OCI-LY7 (cell line): ENCODE results near the gene COPG1. TPM values are rescaled to one million over a fixed set of nuclear protein-coding genes. Genes with fewer than 3 reads are reported as not detected.

ENCODE experiments used
- BruUV-seq: library from RNA; stranded (reverse); fragments of 400-500 nt; replicated peaks from 2 replicates; lab custom pipeline; 2021; lab: Mats Ljungman, UMichigan
- CTCF ChIA-PET: fragments of 300-600 bp; sonication (Branson Sonifier 250); formaldehyde crosslinking; loops from one replicate; lab custom pipeline; 2022; ENCODE audit warnings: antibody characterized with exemption; ENCODE audit not compliant: unreplicated experiment; lab: Charles Lee
- POLR2A ChIA-PET: fragments of 300-600 bp; sonication (Branson Sonifier 250); formaldehyde crosslinking; loops from one replicate; lab custom pipeline; 2022; ENCODE audit warnings: antibody characterized with exemption; lab: Charles Lee
- DNase-seq: peaks from one replicate; pipeline ENCODE4 v3.0.0-alpha.2; 2015; ENCODE audit warnings: low spot score
- H2AFZ ChIP-seq: fragments of 200-600 bp; sonication (generic), shearing (Covaris generic); 2 replicates; pipeline ENCODE4 v1.6.1; 2014; ENCODE audit warnings: mild to moderate bottlenecking, antibody characterized with exemption, low read length, moderate library complexity
- H3K27ac ChIP-seq: fragments of 200-600 bp; sonication (generic); 2 replicates; pipeline ENCODE4 v1.5.1; 2014; ENCODE audit warnings: mixed run types, low read depth, mild to moderate bottlenecking, moderate library complexity, low read length, inconsistent platforms; ENCODE audit not compliant: poor library complexity, severe bottlenecking
- H3K36me3 ChIP-seq: fragments of 200-600 bp; sonication (generic); 2 replicates; pipeline ENCODE4 v1.6.1; 2014; ENCODE audit warnings: mild to moderate bottlenecking, antibody characterized with exemption, low read length, moderate library complexity, mixed read lengths; ENCODE audit not compliant: insufficient read depth
- H3K4me1 ChIP-seq: fragments of 200-600 bp; sonication (generic); 2 replicates; pipeline ENCODE4 v1.5.1; 2014; ENCODE audit warnings: mild to moderate bottlenecking, low read length; ENCODE audit not compliant: insufficient read depth, poor library complexity, severe bottlenecking
- H3K4me2 ChIP-seq: fragments of 200-600 bp; sonication (generic); 2 replicates; pipeline ENCODE4 v1.6.1; 2014; ENCODE audit warnings: mild to moderate bottlenecking, low read length
- H3K4me3 ChIP-seq: fragments of 200-600 bp; sonication (generic); 2 replicates; pipeline ENCODE4 v1.5.1; 2014; ENCODE audit warnings: mild to moderate bottlenecking, low read depth, low read length; ENCODE audit not compliant: poor library complexity, severe bottlenecking
- H3K79me2 ChIP-seq: fragments of 200-600 bp; sonication (generic); 2 replicates; pipeline ENCODE4 v1.6.1; 2016; ENCODE audit warnings: low read depth, mild to moderate bottlenecking, low read length, moderate library complexity, mixed read lengths; ENCODE audit not compliant: insufficient read depth
- H3K9me2 ChIP-seq: fragments of 200-600 bp; sonication (generic); 2 replicates; pipeline ENCODE4 v1.6.1; 2016; ENCODE audit warnings: mild to moderate bottlenecking, low read length, mixed read lengths; ENCODE audit not compliant: insufficient read depth
- H3K9me3 ChIP-seq: fragments of 200-600 bp; sonication (generic); 2 replicates; pipeline ENCODE4 v1.6.1; 2014; ENCODE audit warnings: mild to moderate bottlenecking, mixed run types, low read length, mixed read lengths
- H4K20me1 ChIP-seq: fragments of 200-600 bp; sonication (generic); 2 replicates; pipeline ENCODE4 v1.6.1; 2014; ENCODE audit warnings: mild to moderate bottlenecking, antibody characterized with exemption, low read length, moderate library complexity, mixed read lengths; ENCODE audit not compliant: insufficient read depth
- EZH2phosphoT487 ChIP-seq: fragments of 200-600 bp; sonication (generic); IDR thresholded peaks from 2 replicates; pipeline ENCODE4 v1.6.1; 2018; ENCODE audit warnings: low read depth, borderline replicate concordance, mild to moderate bottlenecking, mixed run types, antibody characterized with exemption, low read length, moderate library complexity, mixed read lengths
- intact Hi-C: fragments of 100-400 bp; cut with micrococcal nuclease; formaldehyde crosslinking; loops from one replicate; pipeline ENCODE4 v1.10.0; 2022; ENCODE audit not compliant: unreplicated experiment
- total RNA-seq, 2 experiments: library from RNA; depleted of rRNA in 1 of 2; stranded (reverse); fragments of >200 nt in 1 of 2; shearing (Covaris generic) in 1 of 2; gene quantifications; 2 replicates each; pipeline ENCODE4 v1.2.3, GENCODE V29; 2014 to 2022
- TF ChIP-seq, protein P1 (sequence below): fragments of 200-600 bp; sonication (generic); conservative IDR thresholded peaks from 2 replicates; pipeline ENCODE4 v1.5.1; 2014; ENCODE audit warnings: mild to moderate bottlenecking, antibody characterized with exemption, low read length, moderate library complexity, mixed read lengths

Gene COPG1
- total RNA-seq, 2 experiments from 2014 or later: 91.9 to 182 TPM

DNA sequence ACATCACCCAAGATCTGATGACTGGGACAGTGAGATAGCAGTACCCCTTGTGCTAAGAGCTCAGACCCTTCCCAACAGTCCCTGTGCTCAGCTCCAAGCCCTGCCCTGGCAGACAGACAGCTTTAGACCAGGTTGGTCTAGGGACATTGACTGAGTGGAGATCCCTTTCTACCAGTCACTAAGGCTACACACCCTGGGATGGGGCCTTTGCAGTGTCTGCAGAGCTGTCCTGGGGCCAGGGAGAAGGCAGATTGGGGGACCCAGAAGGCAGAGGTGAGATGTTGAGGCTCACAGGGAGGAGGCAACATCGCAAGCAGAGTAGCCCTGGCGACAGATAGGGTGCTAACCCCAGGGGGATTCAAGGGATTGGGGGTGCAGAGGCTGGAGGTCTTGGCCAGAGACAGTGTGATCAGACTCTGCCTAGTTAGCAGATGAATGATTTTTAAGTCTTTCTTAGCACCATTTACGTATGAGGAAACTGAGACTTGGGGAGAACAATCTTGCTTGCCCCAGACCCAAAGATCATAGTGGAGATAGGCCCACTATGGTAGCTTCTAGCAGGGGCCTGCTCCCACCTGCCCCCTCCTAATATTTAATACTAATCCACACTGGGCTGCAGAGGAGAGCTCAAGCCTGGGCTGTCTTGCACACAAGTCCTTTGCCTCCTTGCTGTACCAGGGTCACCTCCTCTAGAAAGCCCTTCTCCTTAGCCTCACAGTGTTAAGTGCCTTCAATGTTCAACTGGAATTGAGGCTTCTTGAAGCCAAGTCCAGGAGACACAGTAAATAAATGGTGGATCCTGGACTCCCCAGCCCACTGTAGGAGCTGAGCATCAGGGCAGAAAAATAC lies 61.9 kb downstream of the COPG1 start:
- Histone ChIP-seq H3K9me2 (no peaks in the 10 kb centered on the region), H3K79me2 (peaks cover 11% of the 10 kb centered on the region; the same call in 1 of the 2 replicates), H4K20me1 (no peaks in the 10 kb centered on the region), H3K9me3 (no peaks in the 10 kb centered on the region), H3K36me3 (peaks cover 25% of the 10 kb centered on the region), H3K4me3 (no peak overlapping the region), H3K4me1 (peaks cover 24% of the 10 kb centered on the region), H3K4me2 (no peak overlapping the region), H3K27ac (peak overlapping the region; percentile 8), H2AFZ (no peak overlapping the region)
- TF ChIP-seq EZH2phosphoT487: no peak
- TF ChIP-seq, protein P1, sequence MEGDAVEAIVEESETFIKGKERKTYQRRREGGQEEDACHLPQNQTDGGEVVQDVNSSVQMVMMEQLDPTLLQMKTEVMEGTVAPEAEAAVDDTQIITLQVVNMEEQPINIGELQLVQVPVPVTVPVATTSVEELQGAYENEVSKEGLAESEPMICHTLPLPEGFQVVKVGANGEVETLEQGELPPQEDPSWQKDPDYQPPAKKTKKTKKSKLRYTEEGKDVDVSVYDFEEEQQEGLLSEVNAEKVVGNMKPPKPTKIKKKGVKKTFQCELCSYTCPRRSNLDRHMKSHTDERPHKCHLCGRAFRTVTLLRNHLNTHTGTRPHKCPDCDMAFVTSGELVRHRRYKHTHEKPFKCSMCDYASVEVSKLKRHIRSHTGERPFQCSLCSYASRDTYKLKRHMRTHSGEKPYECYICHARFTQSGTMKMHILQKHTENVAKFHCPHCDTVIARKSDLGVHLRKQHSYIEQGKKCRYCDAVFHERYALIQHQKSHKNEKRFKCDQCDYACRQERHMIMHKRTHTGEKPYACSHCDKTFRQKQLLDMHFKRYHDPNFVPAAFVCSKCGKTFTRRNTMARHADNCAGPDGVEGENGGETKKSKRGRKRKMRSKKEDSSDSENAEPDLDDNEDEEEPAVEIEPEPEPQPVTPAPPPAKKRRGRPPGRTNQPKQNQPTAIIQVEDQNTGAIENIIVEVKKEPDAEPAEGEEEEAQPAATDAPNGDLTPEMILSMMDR: no peak
- POLR2A ChIA-PET: interaction anchor here (1.2 to 2.0 kb wide), 3 partner anchors 9 to 28 kb away, joined by 3 to 11 read pairs (median 6); no protein-coding TSS in a partner anchor
- BruUV-seq: no TSS peak
- DNase-seq: no peak
- intact Hi-C loops: loop anchor here (10.0 kb wide), 1 partner anchor 336 kb away; no protein-coding TSS in a partner anchor
- CTCF ChIA-PET: no interaction called here

DNA sequence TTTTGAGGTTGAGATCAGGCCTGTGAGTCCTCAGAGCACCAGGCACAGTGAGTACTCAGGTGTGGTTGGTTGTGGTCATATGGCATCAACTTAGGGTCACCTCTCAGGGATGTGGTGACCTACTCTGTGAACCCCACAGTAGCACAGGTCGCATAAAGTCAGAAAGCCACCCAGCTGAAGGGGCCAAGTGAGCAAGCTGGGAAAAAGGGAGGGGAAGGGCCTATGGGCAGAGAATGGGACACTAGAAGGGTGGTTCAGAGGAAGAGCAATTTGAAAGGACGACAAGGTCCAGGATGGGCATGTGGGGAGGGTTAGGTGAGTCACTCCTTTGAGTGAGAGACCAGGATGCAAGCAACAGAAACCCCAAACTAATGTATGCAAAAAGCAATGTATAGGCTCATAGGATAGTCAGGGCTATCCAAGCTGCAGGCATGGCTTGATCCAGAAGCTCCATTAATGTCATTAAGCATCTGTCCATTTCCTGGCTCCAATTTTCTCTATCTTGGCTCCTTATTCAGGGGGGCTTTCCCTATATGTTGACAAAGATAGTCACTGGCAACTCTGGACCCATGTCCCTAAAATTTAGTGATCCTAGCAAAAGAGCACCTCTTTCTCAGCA lies 62.7 kb downstream of the COPG1 start:
- peaks cover 17% of the 10 kb centered on the region for H3K36me3 ChIP-seq
- ChIA-PET POLR2A (interaction anchor here (1.2 to 2.0 kb wide), 3 partner anchors 9 to 29 kb away, joined by 3 to 11 read pairs (median 6); no protein-coding TSS in a partner anchor), CTCF (no interaction called here)
- no peaks in the 10 kb centered on the region for H3K9me2 ChIP-seq
- no peak overlapping the region for H2AFZ ChIP-seq
- no peaks in the 10 kb centered on the region for H3K9me3 ChIP-seq
- peak overlapping the region; percentile 8 for H3K27ac ChIP-seq
- H3K4me1 ChIP-seq: peaks cover 29% of the 10 kb centered on the region
- no TSS peak for BruUV-seq
- no peak for DNase-seq
- TF ChIP-seq, protein P1: no peak
- TF ChIP-seq EZH2phosphoT487: no peak
- no peaks in the 10 kb centered on the region for H4K20me1 ChIP-seq
- intact Hi-C loops: loop anchor here (10.0 kb wide), 1 partner anchor 337 kb away; no protein-coding TSS in a partner anchor
- no peak overlapping the region for H3K4me2 ChIP-seq
- H3K4me3 ChIP-seq: no peak overlapping the region
- peaks cover 11% of the 10 kb centered on the region; the same call in 1 of the 2 replicates for H3K79me2 ChIP-seq
